ENCODE data around the gene SMG6. TPM values are rescaled to one million over a fixed set of nuclear protein-coding genes. Genes with fewer than 3 reads are reported as not detected.
"Not testable (repeated sequence)": the region's sequence is repeated elsewhere in the genome, so short reads cannot be mapped to it uniquely, and the experiment has no call there.

The SMG6 gene
- total and polyA plus RNA-seq, 7 donors = 11.1 to 38.8 (median 22.9) TPM

- WGBS, 2 donors = 86 to 91% methylated on average over 14 of the region's 14 CpGs
- peaks cover 0 to 28% (median 0%) of the 10 kb centered on the region in 3 donors for H3K27me3 ChIP-seq
- no peaks in the 10 kb centered on the region for H3K4me1 ChIP-seq
- no peak overlapping the region for H3K4me3 ChIP-seq
- intact Hi-C loops (cut with DNase I) = no loop called here
- H3K36me3 ChIP-seq = no peaks in the 10 kb centered on the region
- H3K27ac ChIP-seq = no peak overlapping the region
- peaks cover 0 to 4% (median 0%) of the 10 kb centered on the region in 4 donors for H3K9me3 ChIP-seq
- no peak for DNase-seq
- TF ChIP-seq POLR2AphosphoS5 (IDR thresholded peaks at IDR 0.05) = no peak
- TF ChIP-seq POLR2A (IDR thresholded peaks at IDR 0.05) = no peak
- TF ChIP-seq EP300 (IDR thresholded peaks at IDR 0.05) = no peak
- no peak for TF ChIP-seq CTCF (IDR thresholded peaks at IDR 0.05)
Observed at GRCh38 chr17:2015314-2015713, 288.3 kb downstream of the SMG6 start.

- Histone ChIP-seq H3K36me3 (no peaks in the 10 kb centered on the region), H3K27ac (no peak overlapping the region), H3K9me3 (peaks cover 0 to 4% (median 0%) of the 10 kb centered on the region in 4 donors), H3K4me1 (no peaks in the 10 kb centered on the region), H3K4me3 (no peak overlapping the region), H3K27me3 (peaks cover 0 to 28% (median 0%) of the 10 kb centered on the region in 3 donors)
- WGBS, 2 donors = 98 to 100% methylated on average over 1 of the region's 1 CpG
- TF ChIP-seq POLR2A (IDR thresholded peaks at IDR 0.05) (no peak), POLR2AphosphoS5 (IDR thresholded peaks at IDR 0.05) (no peak), CTCF (IDR thresholded peaks at IDR 0.05) (no peak), EP300 (IDR thresholded peaks at IDR 0.05) (no peak)
- DNase-seq = no peak
- intact Hi-C loops (cut with DNase I) = no loop called here
Observed at GRCh38 chr17:2013994-2014317, 289.6 kb downstream of the SMG6 start.

- peaks cover 0 to 25% (median 0%) of the 10 kb centered on the region in 3 donors for H3K27me3 ChIP-seq
- H3K36me3 ChIP-seq; H3K4me3 ChIP-seq; H3K27ac ChIP-seq; H3K4me1 ChIP-seq; DNase-seq; H3K9me3 ChIP-seq; intact Hi-C loops (cut with DNase I): not testable (repeated sequence)
- 96 to 98% methylated on average over 6 of the region's 6 CpGs for WGBS, 2 donors
Observed at GRCh38 chr17:2013220-2013993, 290.2 kb downstream of the SMG6 start.

- Histone ChIP-seq H3K27ac (peak overlapping the region in 2 of 4 donors; percentile 23 to 62), H3K4me1 (no peaks in the 10 kb centered on the region), H3K4me3 (no peak overlapping the region), H3K27me3 (peaks cover 0 to 16% (median 0%) of the 10 kb centered on the region in 3 donors), H3K36me3 (no peaks in the 10 kb centered on the region), H3K9me3 (peaks cover 0 to 4% (median 0%) of the 10 kb centered on the region in 4 donors)
- no peak for TF ChIP-seq POLR2A (IDR thresholded peaks at IDR 0.05)
- no peak for TF ChIP-seq CTCF (IDR thresholded peaks at IDR 0.05)
- no peak for TF ChIP-seq POLR2AphosphoS5 (IDR thresholded peaks at IDR 0.05)
- no peak for TF ChIP-seq EP300 (IDR thresholded peaks at IDR 0.05)
- WGBS, 2 donors = 93 to 96% methylated on average over 4 of the region's 4 CpGs
- intact Hi-C loops (cut with DNase I) = no loop called here
- DNase-seq = no peak
Observed at GRCh38 chr17:2012499-2012898, 291.1 kb downstream of the SMG6 start.

GRCh38 chr17:2011411-2012371, 291.9 kb downstream of the SMG6 start:
- no peaks in the 10 kb centered on the region for H3K36me3 ChIP-seq
- H3K9me3 ChIP-seq = peaks cover 0 to 4% (median 0%) of the 10 kb centered on the region in 4 donors
- peak overlapping the region; percentile 4 to 62 (median 24) for H3K27ac ChIP-seq
- WGBS, 2 donors = 36 to 47% methylated on average over 24 of the region's 24 CpGs
- DNase-seq = no peak
- intact Hi-C loops (cut with DNase I) = no loop called here
- H3K27me3 ChIP-seq = peaks cover 0 to 8% (median 0%) of the 10 kb centered on the region in 3 donors
- TF ChIP-seq CTCF (IDR thresholded peaks at IDR 0.05) (no peak), EP300 (IDR thresholded peaks at IDR 0.05) (no peak), POLR2AphosphoS5 (IDR thresholded peaks at IDR 0.05) (no peak), POLR2A (IDR thresholded peaks at IDR 0.05) (no peak)
- no peaks in the 10 kb centered on the region for H3K4me1 ChIP-seq
- H3K4me3 ChIP-seq = no peak overlapping the region

All from sigmoid colon (tissue), 7 donors.